GM19395 (cell line): ENCODE data around the gene IL1RL2.
A peak's percentile ranks its signal among the peaks of the same experiment; 100 is the strongest.

ENCODE experiments used
- ATAC-seq: cut with Tn5 transposase; IDR thresholded peaks from one replicate; pipeline ENCODE4 v1.9.1; 2021; ENCODE audit warnings: mild to moderate bottlenecking, moderate library complexity; ENCODE audit not compliant: unreplicated experiment

IL1RL2 gene

GRCh38 chr2:102238039-102238756 lies 51.4 kb downstream of the IL1RL2 start:
- no peak for ATAC-seq

DNA sequence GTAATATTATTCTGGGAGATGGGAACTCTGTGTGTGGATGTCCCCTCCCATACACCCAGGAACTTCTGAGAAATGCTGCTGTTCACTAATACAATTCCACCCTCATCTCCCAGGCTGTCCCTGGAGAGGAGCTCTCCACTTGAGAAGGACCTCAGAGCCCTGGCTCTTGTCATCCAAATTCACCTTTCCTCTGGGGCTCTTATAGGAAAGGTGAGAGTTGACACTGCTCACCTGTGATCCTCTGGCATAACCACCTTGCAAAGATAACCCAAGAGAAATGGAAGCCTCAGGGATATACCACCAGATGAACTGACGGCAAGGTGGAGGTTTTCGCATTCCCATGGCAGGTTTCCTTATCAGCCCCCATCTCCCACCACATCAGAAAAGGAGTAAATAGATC lies 52.0 kb downstream of the IL1RL2 start:
- no peak for ATAC-seq

DNA sequence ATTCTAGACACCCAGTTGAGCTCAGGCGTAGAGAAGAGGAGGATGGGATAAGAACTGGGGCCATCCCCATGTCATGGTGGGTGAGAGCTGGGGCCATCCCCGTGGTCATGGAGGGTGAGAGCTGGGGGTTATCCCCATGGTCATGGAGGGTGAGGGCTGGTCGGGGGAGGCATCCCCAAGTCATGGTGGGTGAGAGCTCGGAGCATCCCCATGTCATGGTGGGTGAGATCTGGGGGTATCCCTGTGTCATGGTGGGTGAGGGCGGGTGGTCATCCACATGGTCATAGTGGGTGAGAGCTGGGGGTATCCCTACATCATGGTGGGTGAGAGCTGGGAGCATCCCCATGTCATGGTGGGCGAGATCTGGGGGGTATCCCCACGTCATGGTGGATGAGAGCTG lies 52.5 kb downstream of the IL1RL2 start:
- no peak for ATAC-seq

DNA sequence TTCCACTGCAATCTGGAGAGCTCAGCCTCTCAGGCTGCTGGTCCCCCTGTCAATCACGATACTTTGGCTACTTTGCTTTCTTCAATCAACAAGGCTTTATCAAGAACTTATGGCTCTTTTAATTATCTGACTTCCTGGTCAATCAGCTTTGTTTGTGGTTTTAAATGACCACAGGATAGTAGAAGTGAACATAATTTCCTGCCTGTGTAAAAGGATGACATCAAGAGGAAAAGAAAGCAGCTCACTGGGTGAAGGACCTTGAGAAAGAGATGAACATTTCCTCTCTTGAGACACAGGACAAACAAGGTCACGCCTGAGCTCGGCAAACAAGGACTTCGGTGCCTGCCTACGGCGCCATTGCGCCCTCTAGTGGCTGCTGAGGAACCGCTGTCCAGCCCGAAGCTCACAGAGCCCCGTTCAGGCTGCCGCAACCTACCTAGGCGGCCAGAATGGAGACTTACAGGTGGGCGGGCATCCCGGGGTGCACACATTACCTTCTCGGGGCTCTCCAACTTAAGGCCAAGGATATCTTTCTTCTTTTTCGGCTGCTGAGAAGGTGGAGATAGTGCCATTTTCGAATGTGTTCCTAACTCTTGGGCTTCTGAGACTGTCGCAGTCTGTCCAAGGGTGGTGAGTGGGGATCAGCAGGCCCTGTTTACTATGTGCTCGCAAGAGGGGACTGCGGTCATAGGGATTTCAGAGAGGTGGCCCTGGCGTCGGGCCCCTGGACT lies 54.0 kb downstream of the IL1RL2 start:
- ATAC-seq = peak; percentile 89

GRCh38 chr2:102241616-102242305 lies 54.9 kb downstream of the IL1RL2 start:
- no peak for ATAC-seq

GRCh38 chr2:102245266-102246151 lies 58.7 kb downstream of the IL1RL2 start:
- no peak for ATAC-seq

DNA sequence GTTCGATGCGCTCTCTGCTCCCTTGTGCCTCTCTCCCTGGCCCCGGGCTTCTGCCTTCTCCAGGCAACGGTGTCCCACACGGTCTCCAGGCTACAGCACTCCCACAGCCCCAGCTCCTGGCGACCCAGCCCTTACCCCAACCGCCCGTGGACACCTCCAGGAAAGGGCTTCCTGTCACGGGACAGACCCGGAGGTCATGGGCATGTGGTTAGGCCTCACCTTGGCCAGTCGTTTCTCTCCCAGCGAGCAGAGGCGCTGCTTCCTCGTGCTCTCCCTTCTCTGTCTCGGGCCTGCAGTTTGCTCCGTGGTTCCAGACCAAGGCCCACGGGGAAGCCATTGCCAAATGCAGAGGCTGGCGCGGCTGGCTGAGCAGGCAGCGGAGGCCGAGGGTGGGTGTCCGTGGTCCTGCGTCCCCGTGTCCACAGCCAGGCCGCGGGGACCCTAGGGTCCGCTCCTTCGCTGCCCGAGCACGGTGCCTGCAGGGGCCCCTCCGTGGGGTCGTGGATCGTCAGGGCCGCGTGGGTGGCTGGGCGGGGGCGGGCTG lies 63.5 kb downstream of the IL1RL2 start:
- no peak for ATAC-seq

DNA sequence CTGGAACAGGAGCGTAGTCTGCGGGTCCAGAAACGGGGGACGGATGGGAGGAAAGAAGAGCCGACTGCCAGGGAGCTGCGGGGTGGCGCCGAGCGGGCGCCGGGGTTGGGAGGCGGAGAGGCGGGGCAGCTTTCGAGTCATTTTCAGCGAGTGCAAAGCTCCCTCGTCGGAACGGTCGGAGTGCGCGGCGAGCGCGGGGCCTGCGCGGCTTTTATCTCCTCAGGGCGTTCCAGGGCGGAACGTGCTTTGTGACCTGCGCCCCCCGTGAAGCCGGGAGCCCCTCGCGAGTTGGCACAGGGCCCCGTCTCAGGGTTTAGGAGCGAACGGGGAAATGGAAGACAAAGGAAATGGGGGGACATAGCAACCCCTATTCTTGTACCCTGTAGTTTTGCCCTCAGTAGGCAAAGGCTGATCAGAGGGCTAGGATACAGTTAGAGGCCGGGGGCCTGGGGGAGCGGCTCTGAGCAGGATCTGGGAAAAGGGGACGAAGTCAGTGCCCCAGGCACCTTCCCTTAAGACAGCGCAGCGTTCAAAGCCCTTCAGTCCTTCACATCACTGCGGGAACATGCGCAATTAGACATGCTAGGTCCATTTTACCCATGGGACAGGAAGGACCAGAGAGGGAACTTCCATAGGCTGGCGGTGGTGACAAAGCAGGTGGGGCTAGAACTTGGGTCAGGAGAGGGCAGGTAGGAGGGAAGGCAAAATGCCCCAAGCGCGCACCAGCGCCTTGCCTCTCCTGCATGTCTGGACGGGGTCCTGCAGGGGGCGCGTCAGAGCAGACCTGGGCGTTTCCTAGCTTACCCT lies 64.4 kb downstream of the IL1RL2 start:
- no peak for ATAC-seq

DNA sequence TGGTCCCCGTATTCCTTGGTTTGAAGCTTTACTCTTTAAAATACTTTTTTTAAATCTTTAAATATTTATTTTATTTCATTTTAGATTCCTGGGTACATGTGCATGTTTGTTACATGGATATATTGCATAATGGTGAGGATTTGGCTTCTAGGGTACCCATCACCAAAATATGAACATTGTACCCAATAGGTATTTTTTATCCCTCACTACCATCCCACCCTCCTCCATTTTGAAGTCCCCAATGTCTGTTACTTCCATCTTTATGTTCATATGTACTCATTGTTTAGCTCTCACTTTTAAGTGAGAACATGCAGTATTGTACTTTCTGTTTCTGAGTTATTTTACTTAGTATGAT lies 65.0 kb downstream of the IL1RL2 start:
- no peak for ATAC-seq

- ATAC-seq = no peak
Observed at GRCh38 chr2:102252236-102252635, 65.4 kb downstream of the IL1RL2 start.

DNA sequence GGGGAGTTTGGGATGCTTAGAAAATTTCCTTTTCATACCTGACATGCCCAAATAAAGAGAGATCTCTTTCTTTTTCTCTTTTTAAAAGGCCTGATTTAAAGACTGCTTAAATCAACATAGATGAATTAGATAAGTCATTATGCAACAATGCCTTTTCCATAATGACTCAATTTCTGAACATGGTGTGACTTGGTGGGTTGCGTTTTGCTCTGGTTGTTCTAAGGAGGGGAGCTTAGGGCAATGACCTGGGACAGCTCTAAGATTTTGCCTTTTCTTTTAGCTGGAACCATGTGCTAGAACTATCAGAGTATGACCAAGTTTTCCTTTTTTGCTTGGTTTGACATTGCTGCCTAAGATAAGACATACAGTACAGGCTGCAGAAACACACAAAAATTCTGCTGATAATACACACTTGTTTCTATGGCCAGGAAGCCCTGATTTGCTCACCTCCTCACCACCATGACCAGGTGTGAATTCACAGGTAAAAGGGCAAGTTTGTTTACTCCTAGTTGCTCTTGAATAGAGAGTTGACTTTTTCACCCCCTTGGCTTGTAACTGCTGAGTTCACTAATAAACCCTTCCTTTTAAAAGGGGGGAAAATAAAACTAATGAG lies 66.4 kb downstream of the IL1RL2 start:
- no peak for ATAC-seq

- no peak for ATAC-seq
Observed at GRCh38 chr2:102253753-102254150, 66.9 kb downstream of the IL1RL2 start.

GRCh38 chr2:102256276-102256675 lies 69.5 kb downstream of the IL1RL2 start:
- no peak for ATAC-seq

DNA sequence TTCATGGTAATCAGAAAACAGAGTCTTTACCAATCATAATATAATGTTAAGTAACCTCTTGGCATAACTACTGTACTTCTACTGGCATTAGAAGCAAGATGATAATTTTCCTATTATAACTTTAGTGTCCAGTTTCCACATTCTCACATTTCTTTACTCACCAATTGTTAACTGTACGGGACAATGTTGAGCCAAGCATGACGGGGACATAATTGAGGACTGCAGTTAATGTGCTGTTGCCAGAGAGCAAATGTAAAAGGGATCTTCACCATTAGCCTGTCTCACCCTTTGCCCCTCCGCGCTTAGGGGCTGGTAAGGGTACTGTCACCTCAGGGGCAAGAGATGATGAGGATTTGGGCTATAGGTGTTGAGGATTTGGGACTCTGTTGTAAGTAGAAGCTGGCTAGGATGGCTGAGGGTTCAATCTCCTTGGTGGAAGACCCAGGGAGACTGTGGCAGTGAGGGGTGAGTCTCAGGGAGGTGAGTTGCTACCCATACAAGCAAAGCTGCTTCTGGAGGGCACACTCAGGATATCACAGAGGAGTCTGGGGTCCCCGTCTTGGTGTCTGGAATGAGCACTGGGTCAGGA lies 70.1 kb downstream of the IL1RL2 start:
- ATAC-seq = no peak

GRCh38 chr2:102258025-102258385 lies 71.2 kb downstream of the IL1RL2 start:
- ATAC-seq = no peak

DNA sequence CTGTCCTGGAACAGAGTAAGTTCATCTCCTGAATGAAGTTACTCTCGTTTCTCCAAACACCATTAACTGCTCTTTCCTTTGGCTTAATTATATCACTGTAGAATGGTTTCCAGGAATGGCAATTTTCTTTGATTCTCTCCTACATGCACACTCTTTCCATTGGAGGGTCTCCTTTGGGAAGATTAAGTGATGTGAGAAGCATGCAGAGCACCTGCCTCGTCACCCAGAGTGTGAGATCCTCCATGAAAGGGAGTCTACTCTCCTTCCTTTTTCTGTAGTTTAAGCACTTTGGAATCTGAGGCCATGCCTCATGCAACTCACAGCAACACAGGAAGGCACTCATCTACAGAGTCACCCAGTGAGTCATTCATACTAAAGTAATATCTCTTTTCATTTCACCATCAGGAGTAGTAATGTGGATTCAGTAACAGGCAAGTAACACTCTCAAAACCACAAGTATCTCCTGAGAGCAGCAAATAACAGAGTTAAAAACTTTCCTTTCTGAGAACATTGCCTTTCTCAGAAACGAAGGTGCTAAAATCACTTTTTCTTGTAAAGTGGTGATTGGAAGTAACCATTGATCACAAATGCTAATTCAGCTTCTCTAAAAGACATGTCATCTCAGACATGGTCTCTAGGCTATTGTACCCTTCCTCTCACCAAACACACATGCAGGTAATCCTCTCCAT lies 71.7 kb downstream of the IL1RL2 start:
- ATAC-seq = no peak

GRCh38 chr2:102261467-102262135 lies 74.8 kb downstream of the IL1RL2 start:
- no peak for ATAC-seq
